Raji (cell line): Measurements from ENCODE around the gene TLR9.
A peak's percentile ranks its signal among the peaks of the same experiment; 100 is the strongest.

Source experiments
- POLR2A ChIP-seq: IDR thresholded peaks from 2 replicates; pipeline ENCODE4 v1.6.1; 2011; ENCODE audit warnings: low read depth, low read length, control low read depth; ENCODE audit not compliant: insufficient read depth

Gene TLR9, protein sequence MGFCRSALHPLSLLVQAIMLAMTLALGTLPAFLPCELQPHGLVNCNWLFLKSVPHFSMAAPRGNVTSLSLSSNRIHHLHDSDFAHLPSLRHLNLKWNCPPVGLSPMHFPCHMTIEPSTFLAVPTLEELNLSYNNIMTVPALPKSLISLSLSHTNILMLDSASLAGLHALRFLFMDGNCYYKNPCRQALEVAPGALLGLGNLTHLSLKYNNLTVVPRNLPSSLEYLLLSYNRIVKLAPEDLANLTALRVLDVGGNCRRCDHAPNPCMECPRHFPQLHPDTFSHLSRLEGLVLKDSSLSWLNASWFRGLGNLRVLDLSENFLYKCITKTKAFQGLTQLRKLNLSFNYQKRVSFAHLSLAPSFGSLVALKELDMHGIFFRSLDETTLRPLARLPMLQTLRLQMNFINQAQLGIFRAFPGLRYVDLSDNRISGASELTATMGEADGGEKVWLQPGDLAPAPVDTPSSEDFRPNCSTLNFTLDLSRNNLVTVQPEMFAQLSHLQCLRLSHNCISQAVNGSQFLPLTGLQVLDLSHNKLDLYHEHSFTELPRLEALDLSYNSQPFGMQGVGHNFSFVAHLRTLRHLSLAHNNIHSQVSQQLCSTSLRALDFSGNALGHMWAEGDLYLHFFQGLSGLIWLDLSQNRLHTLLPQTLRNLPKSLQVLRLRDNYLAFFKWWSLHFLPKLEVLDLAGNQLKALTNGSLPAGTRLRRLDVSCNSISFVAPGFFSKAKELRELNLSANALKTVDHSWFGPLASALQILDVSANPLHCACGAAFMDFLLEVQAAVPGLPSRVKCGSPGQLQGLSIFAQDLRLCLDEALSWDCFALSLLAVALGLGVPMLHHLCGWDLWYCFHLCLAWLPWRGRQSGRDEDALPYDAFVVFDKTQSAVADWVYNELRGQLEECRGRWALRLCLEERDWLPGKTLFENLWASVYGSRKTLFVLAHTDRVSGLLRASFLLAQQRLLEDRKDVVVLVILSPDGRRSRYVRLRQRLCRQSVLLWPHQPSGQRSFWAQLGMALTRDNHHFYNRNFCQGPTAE

DNA sequence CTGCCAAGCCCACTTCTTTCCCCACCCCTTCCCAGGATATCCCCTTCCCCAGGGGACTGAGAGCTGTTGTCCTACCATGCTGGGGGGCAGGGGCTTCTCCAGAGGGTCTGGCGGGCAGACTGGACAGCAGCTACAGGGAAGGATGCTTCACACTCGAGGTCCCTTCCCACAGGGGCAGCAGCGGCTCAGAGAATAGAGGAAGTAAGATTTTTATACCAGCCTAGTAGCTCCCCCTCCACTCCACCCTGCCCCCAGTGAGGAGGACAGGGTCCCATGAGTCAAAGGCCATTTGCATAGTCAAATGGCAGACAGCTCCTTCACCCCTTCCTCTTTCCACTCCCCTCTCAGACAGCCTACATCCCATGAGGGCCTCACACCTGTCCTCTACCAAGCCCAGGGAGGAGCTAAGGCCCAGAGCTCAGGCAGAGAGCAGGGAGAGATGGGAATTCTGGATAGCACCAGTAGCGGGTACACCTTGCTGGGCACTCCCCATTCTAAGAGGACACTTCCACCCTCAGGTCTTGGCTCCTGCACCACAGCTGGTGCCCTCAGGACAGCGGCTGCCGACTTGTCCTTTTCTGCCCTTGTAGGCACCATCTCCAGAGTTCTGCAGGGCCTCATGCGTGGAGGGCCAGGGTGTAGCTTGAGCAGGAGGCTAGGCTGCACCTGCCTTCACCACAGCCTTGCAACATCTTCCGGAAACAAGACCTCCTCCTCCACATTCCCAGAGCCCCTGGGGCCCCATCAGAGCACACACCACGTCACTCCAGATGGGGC is at the start of gene TLR9:
TSS of gene TLR9 (minus strand) at position 194 of the 777 bp plus-strand sequence. CDS start at position 78, 116 bp downstream.
- peak; percentile 99 for TF ChIP-seq POLR2A

DNA sequence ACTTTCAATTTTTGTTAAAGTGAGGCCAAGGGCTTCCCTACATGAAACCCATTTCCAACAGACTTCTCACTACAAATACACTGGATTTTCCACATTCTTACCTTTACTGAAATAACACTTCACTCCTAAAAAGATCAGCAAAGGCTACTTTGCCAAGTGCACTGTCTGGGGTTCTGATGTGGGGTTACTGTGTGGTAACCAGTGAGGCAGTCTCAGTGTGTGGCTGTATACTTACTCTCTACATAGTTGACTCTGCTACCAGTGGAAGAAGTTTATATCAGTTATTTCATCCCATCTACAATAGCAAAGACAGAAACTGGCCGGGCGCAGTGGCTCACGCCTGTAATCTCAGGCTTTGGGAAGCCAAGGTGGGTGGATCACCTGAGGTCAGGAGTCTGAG is 47.4 kb upstream of the TLR9 start:
- TF ChIP-seq POLR2A, result no peak

DNA sequence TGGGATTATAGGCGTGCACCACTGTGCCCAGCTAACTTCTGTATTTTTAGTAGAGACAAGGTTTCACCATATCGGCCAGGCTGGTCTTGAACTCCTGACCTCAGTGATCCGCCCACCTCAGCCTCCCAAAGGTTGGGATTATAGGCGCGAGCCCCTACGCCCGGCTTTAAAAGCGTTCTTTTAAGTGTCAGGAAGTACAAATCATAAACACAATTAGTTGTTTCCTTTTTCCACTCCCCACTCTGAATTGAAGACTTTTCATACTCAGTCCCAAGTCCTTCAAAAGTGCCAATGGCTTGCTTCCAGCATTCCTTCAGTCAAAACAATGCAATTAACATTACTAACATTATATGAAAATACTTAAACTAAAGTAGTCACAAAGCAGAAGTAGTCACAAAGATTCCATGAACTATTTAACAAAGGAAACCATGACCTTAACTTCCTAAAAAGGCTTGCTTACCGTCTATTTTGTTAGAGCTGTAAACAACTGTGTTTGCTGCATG is 44.9 kb upstream of the TLR9 start:
- no peak for TF ChIP-seq POLR2A

DNA sequence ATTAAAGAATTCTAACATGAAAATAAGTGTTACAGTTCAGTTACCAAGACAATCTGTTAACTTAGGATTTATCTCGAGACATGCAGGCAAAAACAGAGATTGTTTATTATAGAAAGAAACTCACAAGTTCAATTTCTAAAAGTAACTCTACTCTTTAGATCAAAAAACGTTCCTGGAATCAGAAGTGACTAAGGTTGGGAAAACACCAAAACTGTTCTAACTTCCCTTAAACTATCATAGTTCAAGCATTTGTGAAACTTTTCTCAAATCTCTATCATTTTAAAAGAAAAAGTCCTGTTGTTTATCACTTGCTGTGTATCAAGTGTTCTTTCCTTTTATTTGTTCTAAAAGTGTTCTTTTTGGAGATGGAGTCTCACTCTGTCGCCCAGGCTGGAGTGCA is 44.3 kb upstream of the TLR9 start:
- TF ChIP-seq POLR2A, result no peak

DNA sequence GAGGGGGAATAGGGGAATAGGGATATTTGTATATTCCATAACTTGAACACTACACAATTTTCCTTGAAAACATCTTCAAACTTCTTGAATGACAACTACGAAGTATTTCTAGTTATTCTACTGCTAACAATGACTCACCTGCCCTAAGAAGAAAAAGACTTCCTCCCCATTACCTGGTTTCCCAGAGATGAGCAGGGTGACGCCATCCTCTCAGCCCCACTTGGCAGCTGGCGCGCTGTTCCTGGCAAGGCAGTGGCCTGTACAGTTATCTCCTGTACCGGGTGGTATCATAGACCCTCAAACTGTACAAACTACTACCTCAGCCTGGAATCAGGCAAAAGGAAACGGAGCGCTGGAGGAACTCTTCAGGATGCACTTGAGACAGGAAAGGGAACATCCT is 42.6 kb upstream of the TLR9 start:
- TF ChIP-seq POLR2A, result no peak

DNA sequence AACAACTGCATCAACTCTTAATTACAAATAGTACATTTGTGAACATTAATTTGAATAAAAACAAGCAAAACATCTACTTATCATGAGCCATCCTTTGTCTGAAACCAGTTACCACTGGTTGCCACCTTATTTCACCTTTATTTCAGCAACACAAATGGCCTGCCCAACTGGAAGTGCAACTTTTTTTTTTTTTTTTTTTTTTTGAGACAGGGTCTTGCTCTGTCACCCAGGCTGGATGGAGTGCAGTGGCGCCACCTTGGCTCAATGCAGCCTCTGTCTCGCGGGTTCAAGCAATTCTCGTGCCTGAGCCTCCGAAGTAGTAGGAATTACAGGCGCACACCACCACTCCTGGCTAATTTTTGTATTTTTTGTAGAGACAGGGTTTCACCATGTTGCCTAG is 39.9 kb upstream of the TLR9 start:
- no peak for TF ChIP-seq POLR2A

DNA sequence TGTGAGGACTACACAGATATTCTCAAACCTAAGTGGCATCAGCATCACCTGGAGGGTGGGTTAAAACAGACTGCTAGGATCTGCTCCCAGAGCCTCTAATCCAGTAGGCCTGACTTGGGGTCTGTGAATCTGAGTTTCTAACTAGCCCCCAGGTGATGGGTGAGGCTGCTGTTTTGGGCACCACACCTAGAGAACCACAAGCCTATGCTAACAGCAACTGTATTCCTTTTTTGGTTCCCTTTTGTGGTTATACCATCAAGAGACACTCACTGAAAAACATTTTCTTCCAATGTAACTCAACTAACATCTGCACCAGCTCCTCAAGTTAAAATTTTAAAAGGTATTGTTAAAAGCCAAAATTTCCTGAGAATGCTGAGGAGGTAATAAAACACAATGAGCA is 37.0 kb upstream of the TLR9 start:
- no peak for TF ChIP-seq POLR2A

DNA sequence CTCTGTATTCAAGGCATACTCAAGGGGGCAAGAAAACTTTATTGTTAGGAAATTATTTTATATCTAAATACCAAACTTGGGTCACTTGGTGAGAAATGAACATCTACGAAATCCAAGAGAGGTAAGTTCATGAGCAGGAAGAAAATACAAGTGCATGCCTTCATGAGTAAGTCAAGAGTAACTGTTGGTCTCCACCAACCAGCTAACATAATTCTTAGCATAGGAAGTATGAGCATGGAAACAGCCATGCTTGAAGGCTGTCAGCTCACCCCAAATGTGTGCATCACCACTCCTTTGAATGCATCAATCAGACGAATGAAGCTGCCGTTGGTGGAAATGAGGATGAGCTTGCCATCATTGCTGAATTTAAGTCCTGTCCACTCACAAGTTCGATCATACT is 34.0 kb upstream of the TLR9 start:
- TF ChIP-seq POLR2A, result no peak

DNA sequence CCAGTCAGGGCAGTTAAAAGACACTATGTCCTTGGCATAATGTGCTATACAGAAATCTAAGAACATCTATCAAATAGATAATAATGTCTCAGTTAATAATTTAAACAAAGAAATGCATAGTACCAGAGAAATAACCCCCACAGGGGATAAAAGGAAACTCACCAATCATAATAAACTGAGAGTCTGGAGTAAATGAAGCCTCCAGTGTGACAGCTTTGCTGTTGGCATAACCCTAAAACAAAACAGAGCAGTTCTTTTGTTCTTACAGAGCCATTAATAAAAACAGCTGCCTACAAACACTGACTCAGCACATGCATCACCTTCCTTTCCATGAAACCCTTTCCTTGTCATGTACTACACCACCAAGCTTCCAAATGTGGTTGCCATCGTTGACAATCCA is 33.6 kb upstream of the TLR9 start:
- no peak for TF ChIP-seq POLR2A

DNA sequence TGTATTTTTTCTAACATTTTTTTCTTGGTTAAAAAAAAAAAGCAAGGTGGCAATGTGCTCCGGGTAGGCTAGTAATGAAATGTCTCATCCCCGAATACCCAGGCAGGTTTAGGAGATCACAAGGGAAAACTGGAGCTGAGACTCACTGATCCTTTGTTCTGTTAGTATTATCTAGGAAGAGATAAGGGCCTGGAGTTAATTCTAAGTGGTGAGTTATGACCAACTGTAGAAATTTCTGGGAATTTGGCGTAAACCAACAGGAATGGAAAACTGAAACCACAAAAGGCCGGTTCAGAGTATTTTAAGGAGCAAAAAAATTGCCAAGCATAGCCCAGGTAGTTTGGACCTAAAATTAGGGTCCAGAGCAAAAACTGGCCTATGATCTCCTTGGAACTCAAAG is 32.5 kb upstream of the TLR9 start:
- no peak for TF ChIP-seq POLR2A

DNA sequence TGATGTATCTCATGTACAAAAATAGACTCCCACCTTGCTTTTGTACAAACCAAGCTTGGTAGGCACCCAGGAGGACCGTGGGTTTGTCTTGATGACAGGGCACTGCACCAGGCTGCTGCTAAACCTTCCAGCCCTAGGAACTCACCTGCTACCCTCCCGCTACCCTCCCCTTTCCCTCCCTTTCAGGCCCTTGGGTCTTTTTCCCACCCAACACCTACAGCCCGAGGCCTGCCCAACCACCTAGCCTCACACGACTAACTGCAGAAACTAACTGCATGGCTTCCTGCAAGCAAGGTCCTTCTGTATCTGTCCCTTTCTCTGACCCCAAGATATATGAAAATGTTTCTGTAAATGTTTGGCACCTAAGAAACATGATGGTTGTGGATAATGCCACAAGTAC is 31.2 kb upstream of the TLR9 start:
- TF ChIP-seq POLR2A, result no peak

DNA sequence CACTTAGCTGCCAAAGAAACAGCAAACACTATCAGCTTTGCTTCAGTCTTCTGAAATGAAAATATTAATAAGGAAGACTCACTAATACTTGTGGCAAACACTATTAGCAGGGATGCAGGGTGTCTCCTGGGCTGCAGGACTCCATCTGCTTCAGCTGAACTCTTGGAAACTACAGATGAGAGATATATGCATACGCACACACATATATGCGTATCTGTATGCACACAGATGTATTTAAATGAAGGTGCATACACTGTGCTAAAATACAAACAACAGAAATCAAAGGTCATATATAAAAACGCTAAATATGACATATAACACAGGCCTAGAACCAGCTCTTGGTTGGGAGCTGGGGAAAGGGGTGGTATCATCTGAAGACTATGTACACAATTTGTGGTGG is 30.7 kb upstream of the TLR9 start:
- no peak for TF ChIP-seq POLR2A

DNA sequence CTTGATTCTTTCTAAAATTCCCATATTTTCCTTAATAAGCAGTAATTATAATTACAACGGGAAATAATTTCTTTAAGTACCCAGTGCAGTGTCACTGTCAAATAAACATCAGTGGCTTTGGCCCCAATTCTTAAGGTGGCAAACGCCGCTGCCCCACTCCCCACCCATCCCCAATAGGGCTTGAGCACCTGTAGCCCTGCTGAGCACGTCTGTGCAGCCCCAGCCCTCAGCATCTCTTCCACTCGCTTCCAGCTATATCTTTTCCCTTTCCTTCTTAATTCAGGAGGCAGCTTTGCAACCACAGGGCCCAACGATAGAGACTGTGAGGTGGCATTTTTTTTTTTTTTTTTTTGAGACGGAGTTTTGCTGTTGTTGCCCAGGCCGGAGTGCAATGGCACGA is 29.2 kb upstream of the TLR9 start:
- TF ChIP-seq POLR2A, result no peak

DNA sequence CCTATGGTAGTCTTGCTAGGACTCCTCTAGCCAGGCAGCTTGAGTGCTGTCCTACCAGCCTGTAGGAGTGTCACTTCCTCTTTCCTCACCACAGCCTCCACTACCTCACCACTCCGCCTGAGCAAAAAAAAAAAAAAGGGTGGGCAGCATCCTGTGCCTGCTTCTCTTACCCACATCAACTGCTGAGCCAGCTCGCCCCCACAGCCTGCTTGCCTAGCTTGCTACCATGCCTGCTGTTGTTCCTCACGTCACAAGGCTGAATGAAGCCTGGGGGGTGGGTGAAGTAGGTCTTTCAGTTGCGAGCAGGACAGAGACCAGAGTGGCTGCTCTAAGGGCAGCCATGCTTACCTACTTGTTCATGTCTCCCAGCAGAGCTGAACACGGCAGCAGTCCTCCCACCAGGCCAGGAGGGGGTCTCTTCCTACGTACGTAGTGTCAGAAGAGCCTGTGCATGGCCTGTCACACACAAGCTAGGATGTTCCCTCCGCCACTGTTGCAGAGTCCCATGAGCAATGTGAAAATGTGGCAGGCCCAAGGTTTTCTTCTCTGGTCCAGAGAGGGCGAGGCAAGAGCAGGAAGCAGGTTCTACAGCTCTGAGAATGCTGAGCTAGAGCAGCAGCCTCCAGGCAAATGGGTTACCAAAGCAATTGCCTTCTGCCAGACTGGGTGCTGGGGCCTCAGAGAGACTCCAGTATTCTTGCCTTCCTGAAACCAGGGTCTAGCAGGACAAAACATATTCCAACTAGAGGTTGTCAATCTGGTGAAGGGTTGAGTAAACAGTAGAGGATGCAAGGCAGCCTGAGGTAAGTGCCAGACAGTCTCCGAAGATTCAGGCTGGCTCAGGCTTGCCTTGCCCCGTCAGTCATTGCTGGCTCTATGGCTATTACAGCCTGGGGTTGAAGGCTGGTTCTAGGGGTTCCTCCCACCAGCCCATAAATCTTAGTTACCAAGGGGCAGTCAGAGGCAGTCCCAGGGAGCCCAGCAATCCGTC is 28.2 kb upstream of the TLR9 start:
- no peak for TF ChIP-seq POLR2A
